Neural progenitor cell (in vitro differentiated cells): ENCODE results near the gene PPARA. TPM values are rescaled to one million over a fixed set of nuclear protein-coding genes. Genes with fewer than 3 reads are reported as not detected.

ENCODE experiments used
- DNase-seq: peaks from one replicate; pipeline ENCODE4 v3.0.0-alpha.2; 2016; ENCODE audit warnings: low spot score
- H2AFZ ChIP-seq: fragments of 200-600 bp; sonication (generic); replicated peaks from 2 replicates; pipeline ENCODE4 v1.6.1; 2016; ENCODE audit warnings: antibody characterized with exemption
- H3F3A ChIP-seq: fragments of 200-600 bp; sonication (generic); 2 replicates; pipeline ENCODE4 v1.6.1; 2016; ENCODE audit warnings: antibody characterized with exemption, low read depth
- H3K27ac ChIP-seq: fragments of 200-600 bp; sonication (generic); 2 replicates; pipeline ENCODE4 v1.5.1; 2016; ENCODE audit warnings: mild to moderate bottlenecking
- H3K27me3 ChIP-seq: fragments of 200-600 bp; sonication (generic); 2 replicates; pipeline ENCODE4 v1.6.1; 2016; ENCODE audit warnings: mild to moderate bottlenecking, moderate library complexity
- H3K36me3 ChIP-seq: fragments of 200-600 bp; sonication (generic); 2 replicates; pipeline ENCODE4 v1.5.1; 2016
- H3K4me1 ChIP-seq: fragments of 200-600 bp; sonication (generic); 2 replicates; pipeline ENCODE4 v1.6.1; 2016; ENCODE audit warnings: mixed run types
- H3K4me2 ChIP-seq: fragments of 200-600 bp; sonication (generic); 2 replicates; pipeline ENCODE4 v1.6.1; 2016
- H3K4me3 ChIP-seq: fragments of 200-600 bp; sonication (generic); 2 replicates; pipeline ENCODE4 v1.5.1; 2016
- H3K79me2 ChIP-seq: fragments of 200-600 bp; sonication (generic); 2 replicates; pipeline ENCODE4 v1.6.1; 2016; ENCODE audit warnings: low read depth
- H3K9ac ChIP-seq: fragments of 200-600 bp; sonication (generic); 2 replicates; pipeline ENCODE4 v1.6.1; 2016
- H3K9me3 ChIP-seq: fragments of 200-600 bp; sonication (generic); 2 replicates; pipeline ENCODE4 v1.5.1; 2016; ENCODE audit warnings: low read depth
- H4K20me1 ChIP-seq: fragments of 200-600 bp; sonication (generic); 2 replicates; pipeline ENCODE4 v1.6.1; 2016; ENCODE audit warnings: low read depth
- H3K27ac Mint-ChIP-seq: 3 replicates; pipeline ENCODE4 v1.8.0; 2021; ENCODE audit warnings: mixed read lengths
- H3K27me3 Mint-ChIP-seq: 2 replicates; pipeline ENCODE4 v1.8.0; 2022; ENCODE audit warnings: low read depth, mild to moderate bottlenecking, inconsistent platforms, moderate library complexity, mixed read lengths; ENCODE audit not compliant: insufficient read depth
- H3K36me3 Mint-ChIP-seq: 3 replicates; pipeline ENCODE4 v1.8.0; 2021; ENCODE audit warnings: mixed read lengths
- H3K4me1 Mint-ChIP-seq: 3 replicates; pipeline ENCODE4 v1.8.0; 2021; ENCODE audit warnings: mixed read lengths
- H3K4me3 Mint-ChIP-seq: 3 replicates; pipeline ENCODE4 v1.8.0; 2021; ENCODE audit warnings: mild to moderate bottlenecking, moderate library complexity, mixed read lengths
- H3K9me3 Mint-ChIP-seq: 3 replicates; pipeline ENCODE4 v1.8.0; 2020; ENCODE audit warnings: mixed read lengths
- EZH2 ChIP-seq: fragments of 200-600 bp; sonication (generic); IDR thresholded peaks from 2 replicates; pipeline ENCODE4 v1.6.1; 2017; ENCODE audit warnings: antibody characterized with exemption, mild to moderate bottlenecking, moderate library complexity
- EZH2phosphoT487 ChIP-seq: fragments of 200-600 bp; sonication (generic); IDR thresholded peaks from 2 replicates; pipeline ENCODE4 v1.6.1; 2017; ENCODE audit warnings: antibody characterized with exemption
- total RNA-seq: library from RNA; depleted of rRNA; stranded (reverse); fragments of >200 nt; gene quantifications from 2 replicates; pipeline ENCODE4 v1.2.3, GENCODE V29; 2015; ENCODE audit warnings: low replicate concordance
- TF ChIP-seq, protein P1 (sequence below): fragments of 200-600 bp; sonication (generic); IDR thresholded peaks from 2 replicates; pipeline ENCODE4 v1.5.1; 2017; ENCODE audit warnings: antibody characterized with exemption, mild to moderate bottlenecking

PPARA gene
- total RNA-seq, 1 donor from 2014 or later, result 5.2 TPM

DNA sequence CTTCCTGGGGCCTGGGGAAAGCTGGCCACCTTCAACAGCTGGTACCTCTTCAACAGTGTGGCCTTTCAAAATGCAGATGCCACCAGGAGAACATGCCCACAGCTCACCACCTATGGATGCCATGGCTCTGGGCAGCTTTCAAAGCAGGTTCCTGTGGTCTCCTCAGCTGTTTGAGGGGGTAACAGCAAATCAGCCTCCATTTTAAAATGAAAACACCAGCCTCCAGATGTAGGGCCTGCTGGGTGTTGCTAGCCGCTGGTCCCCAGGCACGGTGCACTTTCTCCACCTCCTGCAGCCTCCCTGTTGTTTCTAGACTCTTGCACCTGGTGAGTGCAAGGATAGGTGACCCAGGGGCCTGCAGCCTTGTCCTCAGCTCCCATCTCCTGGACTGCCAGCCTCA, 89.7 kb downstream of the PPARA start:
- peaks cover 5% of the 10 kb centered on the region for H3K36me3 Mint-ChIP-seq
- Histone ChIP-seq H3K9ac (no peak overlapping the region), H4K20me1 (no peaks in the 10 kb centered on the region), H3K27me3 (no peaks in the 10 kb centered on the region), H3K4me3 (no peak overlapping the region), H3K27ac (no peak overlapping the region), H2AFZ (no peak overlapping the region), H3K4me2 (no peak overlapping the region), H3F3A (no peaks in the 10 kb centered on the region), H3K79me2 (no peaks in the 10 kb centered on the region), H3K36me3 (no peaks in the 10 kb centered on the region), H3K4me1 (no peaks in the 10 kb centered on the region), H3K9me3 (no peaks in the 10 kb centered on the region)
- no peak overlapping the region for H3K4me3 Mint-ChIP-seq
- H3K27ac Mint-ChIP-seq, result no peak overlapping the region
- H3K4me1 Mint-ChIP-seq, result no peaks in the 10 kb centered on the region
- peaks cover 2% of the 10 kb centered on the region for H3K27me3 Mint-ChIP-seq
- H3K9me3 Mint-ChIP-seq, result no peaks in the 10 kb centered on the region
- DNase-seq, result no peak
- TF ChIP-seq EZH2 (no peak), EZH2phosphoT487 (no peak)
- TF ChIP-seq, protein P1, sequence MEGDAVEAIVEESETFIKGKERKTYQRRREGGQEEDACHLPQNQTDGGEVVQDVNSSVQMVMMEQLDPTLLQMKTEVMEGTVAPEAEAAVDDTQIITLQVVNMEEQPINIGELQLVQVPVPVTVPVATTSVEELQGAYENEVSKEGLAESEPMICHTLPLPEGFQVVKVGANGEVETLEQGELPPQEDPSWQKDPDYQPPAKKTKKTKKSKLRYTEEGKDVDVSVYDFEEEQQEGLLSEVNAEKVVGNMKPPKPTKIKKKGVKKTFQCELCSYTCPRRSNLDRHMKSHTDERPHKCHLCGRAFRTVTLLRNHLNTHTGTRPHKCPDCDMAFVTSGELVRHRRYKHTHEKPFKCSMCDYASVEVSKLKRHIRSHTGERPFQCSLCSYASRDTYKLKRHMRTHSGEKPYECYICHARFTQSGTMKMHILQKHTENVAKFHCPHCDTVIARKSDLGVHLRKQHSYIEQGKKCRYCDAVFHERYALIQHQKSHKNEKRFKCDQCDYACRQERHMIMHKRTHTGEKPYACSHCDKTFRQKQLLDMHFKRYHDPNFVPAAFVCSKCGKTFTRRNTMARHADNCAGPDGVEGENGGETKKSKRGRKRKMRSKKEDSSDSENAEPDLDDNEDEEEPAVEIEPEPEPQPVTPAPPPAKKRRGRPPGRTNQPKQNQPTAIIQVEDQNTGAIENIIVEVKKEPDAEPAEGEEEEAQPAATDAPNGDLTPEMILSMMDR, result no peak

DNA sequence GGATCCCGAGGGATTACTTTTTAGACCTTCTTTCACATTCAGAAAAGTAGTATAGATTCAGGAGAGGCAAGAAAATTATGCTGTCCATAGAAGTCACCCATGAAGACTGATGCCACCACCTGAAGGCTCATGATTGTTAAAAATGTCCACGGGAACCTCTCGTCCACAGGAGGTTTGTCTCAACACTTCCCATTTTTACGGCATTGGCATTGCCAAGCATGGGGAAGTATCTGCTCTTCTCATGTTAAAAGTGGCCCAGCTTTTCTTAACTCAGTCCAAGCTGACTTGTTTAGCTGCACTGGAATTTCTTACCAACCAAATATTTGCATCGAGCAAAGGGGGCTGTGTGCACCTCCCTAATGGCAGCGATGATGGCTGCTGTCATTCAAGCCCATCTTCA, 90.2 kb downstream of the PPARA start:
- TF ChIP-seq EZH2 (no peak), EZH2phosphoT487 (no peak)
- TF ChIP-seq, protein P1, result no peak
- no peaks in the 10 kb centered on the region for H3K79me2 ChIP-seq
- Mint-ChIP-seq H3K4me3 (no peak overlapping the region), H3K9me3 (no peaks in the 10 kb centered on the region), H3K4me1 (no peaks in the 10 kb centered on the region), H3K27ac (no peak overlapping the region), H3K36me3 (peaks cover 5% of the 10 kb centered on the region), H3K27me3 (peaks cover 2% of the 10 kb centered on the region)
- H3K27ac ChIP-seq, result no peak overlapping the region
- DNase-seq, result no peak
- no peak overlapping the region for H3K4me2 ChIP-seq
- H3K4me1 ChIP-seq, result no peaks in the 10 kb centered on the region
- H3K4me3 ChIP-seq, result no peak overlapping the region
- no peaks in the 10 kb centered on the region for H3K36me3 ChIP-seq
- H3K9me3 ChIP-seq, result no peaks in the 10 kb centered on the region
- H3K9ac ChIP-seq, result no peak overlapping the region
- no peaks in the 10 kb centered on the region for H3K27me3 ChIP-seq
- no peaks in the 10 kb centered on the region for H4K20me1 ChIP-seq
- no peaks in the 10 kb centered on the region for H3F3A ChIP-seq
- no peak overlapping the region for H2AFZ ChIP-seq

- H3K27me3 ChIP-seq, result no peaks in the 10 kb centered on the region
- H3F3A ChIP-seq, result no peaks in the 10 kb centered on the region
- H3K4me1 ChIP-seq, result no peaks in the 10 kb centered on the region
- no peak for TF ChIP-seq EZH2phosphoT487
- no peak for TF ChIP-seq EZH2
- TF ChIP-seq, protein P1, result no peak
- H3K79me2 ChIP-seq, result no peaks in the 10 kb centered on the region
- H3K9ac ChIP-seq, result no peak overlapping the region
- no peak overlapping the region for H2AFZ ChIP-seq
- no peak for DNase-seq
- H3K4me3 ChIP-seq, result no peak overlapping the region
- H3K9me3 ChIP-seq, result no peaks in the 10 kb centered on the region
- no peak overlapping the region for H3K4me2 ChIP-seq
- peaks cover 7% of the 10 kb centered on the region for H3K36me3 Mint-ChIP-seq
- no peak overlapping the region for H3K4me3 Mint-ChIP-seq
- peaks cover 4% of the 10 kb centered on the region for H3K4me1 Mint-ChIP-seq
- peaks cover 2% of the 10 kb centered on the region for H3K27me3 Mint-ChIP-seq
- H3K9me3 Mint-ChIP-seq, result no peaks in the 10 kb centered on the region
- H3K27ac ChIP-seq, result no peak overlapping the region
- no peak overlapping the region for H3K27ac Mint-ChIP-seq
- no peaks in the 10 kb centered on the region for H3K36me3 ChIP-seq
- H4K20me1 ChIP-seq, result no peaks in the 10 kb centered on the region
These were observed 90.6 kb downstream of the PPARA start for GRCh38 chr22:46240907-46241306.
